Fibroblast of skin of back (primary cell): ENCODE measurements around the gene KNDC1.
"Not testable (repeated sequence)": the region's sequence is repeated elsewhere in the genome, so short reads cannot be mapped to it uniquely, and the experiment has no call there.

ENCODE experiments used
- DNase-seq: peaks from one replicate; pipeline ENCODE4 v3.0.0-alpha.2; 2013

KNDC1 gene

DNA sequence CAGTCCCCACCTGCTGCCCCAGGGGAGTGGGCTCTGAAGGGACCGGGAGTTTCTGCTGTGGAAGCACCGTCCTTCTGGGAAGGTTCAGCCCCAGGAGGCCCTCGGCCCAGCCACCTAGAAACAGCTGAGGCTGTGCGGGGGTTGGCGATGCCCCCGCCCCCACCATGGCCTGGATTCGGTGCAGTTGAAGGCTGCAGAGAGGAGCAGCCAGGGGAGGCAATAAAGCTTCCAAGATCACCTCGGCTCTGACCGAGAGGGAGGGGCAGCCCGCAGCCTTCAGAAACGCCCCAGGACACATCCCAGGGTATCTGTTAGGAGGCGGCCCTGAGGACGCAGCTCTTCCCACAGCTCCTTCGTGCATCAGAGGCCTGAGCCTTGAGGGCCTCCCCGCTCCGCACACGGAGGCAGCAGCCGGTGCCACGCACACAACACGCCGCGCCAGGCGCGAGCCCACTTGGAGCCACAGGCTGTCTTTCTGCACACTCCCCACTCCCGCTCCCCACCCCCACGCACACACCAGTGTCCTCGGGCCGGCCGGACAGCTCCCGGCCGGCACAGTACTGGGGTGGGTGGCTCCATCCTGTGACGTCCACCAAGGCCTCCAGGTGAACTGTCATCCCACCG is 1.6 kb downstream of the KNDC1 start:
- DNase-seq = no peak

DNA sequence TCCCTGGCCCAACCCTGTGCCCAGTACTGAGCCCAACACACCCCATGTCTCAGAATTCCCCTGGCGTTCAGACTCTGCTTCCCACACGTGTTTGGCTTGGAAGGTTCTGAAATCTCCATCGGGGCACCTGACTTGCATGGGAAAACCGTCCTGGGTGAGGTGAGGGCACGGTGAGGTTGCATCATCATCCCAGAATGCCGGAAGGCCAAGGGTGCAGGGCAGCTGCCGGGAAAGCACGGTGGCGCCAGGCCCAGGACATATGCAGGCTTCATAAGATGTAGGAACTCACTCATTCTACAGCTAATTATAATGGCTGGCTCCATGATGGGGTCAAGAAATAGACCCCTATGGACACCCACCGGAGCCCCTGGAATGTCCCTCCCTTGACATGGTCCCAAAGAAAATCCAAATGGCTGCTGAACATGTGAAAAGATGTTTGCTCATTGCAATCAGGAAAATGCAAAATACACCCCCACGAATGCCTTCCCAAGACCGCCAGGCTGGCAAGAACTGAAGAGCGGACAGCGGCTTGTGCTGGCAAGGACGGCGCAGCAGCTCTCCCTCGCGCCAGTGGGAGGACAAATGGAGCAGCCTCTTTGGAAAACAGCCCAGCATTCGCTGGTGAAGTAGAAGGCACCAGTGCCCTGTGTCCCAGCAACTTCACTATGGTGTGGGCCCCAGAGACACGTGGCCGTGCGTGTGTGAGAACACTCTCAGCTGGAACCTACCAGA is 2.3 kb downstream of the KNDC1 start:
- no peak for DNase-seq

DNA sequence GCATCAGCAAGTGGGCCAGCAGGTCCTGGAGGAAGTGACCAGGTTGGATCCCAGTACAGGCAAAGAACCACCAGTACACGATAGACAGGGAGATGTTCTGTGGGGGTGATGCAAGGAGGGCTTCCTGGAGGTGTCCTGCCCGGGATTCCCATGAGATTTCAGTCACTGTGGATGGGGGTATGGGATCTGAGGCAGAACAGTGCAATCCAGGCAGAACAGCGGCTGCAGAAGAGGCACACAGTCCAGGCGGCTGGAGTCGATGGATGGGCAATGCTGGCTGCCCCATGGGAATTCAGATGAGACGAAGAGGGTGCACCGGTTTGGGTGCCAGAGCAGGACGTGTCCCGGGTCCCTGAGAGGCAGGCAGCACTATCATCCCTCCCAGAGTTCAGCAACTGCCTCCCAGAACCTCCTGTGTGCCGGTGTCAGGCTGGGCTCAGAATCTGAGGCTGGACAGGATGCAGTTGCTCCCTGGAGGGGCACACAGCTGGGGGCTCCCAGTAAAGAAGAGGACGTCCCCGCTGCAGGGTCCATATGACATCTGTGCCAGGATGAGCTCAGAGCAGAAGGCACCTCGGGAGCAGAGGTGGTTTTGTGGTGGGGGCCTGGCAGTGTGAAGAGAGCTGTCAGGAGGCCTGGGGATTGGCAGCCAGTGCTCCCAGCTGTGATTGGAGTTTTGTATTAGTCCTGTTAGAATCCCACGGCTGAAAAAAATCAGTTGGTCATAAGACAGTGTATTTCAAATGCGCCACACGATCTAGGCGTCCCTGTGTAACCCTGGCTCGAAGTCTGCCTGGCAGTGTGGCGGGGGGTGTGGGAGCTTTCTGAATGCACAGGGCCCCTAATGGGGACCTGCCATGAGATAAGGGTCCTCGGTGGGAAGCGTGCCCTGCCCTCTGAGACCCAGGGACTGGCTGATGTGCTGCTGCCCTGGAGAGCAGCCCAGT is 3.2 kb downstream of the KNDC1 start:
- DNase-seq = no peak

DNA sequence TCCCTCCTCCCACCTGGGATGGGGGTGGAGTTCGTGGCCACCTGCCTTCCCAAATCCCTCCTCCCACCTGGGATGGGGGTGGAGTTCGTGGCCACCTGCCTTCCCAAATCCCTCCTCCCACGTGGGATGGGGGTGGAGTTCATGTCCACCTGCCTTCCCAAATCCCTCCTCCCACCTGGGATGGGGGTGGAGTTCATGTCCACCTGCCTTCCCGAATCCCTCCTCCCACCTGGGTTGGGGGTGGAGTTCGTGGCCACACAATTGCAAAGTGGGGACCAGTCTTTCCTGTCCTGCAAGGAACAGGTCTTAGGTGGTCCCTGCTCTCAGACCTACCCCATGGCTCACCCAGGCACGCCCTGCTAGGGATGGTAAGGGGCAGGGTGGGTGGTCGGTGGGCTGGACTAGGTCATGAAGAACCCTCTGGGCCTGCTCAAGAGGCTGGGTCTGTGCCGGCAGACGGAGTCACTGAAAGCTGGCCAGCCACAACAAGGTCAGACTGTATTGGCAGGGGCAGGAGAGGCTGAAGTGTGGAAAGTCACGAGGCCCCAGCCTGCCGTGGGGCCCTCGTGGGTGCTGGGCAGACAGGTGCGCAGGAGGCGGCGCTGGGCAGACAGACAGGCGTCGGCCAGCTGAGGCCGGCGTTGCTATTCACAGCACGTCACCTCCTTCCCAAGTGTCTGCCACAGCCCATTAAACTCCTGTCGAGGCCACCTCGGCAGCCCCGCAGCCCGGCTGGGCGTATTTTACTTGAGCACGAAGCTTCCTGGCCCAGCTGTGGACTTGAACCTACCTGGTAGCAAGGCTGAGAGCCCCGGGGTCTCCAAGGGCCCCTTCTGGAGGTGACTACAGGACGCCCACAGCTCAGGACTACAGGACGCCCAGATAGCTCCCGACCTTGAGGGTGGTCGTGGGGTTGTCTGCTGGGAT is 4.1 kb downstream of the KNDC1 start:
- DNase-seq = no peak

DNA sequence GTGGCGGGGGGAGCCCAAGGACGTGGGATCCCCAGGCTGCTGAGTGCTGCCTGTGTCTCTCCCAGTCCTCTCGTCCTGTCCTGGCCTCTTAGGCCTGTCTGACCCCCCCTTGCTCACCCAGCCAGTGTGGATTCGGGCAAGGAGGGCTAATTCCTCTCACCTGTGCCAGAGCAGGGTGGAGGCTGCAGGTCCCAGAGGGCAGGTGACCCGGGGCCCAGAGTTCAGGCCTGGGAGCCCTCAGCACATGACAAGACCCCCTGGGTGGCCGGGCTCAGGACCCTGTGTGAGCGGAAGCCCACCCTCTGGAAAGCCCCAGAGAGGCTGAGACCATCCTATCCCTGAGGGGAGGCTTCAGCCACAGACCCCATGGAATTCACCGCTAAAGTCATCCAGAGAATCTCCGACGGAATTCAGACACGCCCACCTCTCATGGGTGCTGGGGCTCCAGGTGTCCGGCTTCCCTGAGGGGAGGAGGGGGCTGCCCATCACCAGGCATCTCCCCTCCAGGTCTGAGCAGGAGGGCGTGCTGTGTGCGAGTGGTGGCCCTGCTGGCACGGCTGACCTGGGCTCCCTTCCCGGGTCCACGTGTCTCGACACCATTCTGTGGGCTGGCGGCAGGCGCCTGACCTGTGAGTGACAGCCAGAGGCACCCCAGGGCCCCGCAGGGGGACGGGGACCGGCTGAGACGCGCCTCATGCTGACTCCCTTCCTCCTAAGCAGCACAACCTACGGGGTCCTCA is 5.0 kb downstream of the KNDC1 start:
- DNase-seq = no peak

DNA sequence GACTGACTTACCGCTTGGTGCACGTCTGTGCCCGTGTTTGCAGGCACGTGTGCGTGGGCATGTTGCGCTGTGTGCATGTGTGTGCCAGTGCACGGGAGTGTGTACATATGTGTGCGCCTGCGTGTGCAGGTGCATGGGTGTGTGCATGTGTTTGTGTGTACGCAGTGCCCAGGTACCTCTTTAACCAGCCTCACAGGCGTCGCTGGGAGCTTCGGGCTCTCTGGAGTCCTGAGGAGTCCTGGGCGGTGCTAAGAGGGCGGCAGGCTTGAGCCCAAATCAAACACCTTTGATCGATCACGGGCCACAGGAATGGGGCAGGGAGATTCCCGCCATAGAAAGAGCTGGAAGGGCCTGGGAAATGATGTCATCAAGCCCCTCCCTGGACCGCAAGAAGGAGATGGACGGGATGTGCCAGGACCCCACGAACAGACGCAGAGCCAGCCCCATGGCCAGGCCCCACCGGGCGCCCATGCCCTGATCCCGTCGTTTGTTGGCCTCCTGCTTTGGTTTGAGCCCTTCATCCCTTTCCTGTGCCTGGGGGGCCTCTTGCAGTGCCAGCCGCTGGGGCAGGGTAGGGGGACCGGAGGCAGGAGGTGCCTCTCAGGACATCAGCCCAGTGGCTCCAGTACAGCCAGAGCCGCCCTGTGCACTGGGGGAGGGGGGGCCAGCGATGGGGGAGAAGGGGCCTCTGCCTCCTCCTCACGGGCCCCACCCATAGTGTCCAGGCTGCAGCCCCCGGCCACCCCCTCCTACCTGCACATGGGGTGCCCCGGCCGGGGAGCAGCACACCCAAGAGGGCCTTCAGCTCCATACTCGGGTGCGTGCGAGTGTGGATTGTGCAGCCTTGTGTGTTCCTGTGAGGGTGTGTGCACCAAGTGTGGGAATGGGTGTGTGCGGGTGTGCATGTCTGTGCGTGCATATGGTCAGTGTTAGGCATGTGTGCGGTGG is 5.8 kb downstream of the KNDC1 start:
- no peak for DNase-seq

DNA sequence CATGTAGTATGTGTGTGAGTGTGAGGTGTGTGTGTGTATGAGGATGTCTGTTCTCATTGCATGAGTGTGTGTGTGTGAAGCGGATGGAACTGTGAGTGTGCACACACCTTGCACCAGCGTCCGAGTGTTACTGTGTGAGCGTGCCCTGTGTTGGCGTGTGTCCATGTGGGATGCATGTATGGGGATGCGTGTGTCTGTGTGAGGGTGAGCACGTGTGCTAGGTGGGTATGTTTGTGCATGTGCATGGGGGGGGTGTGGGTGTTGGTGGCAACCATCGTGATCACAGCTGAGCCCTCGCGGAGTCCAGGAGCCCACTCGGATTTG is 6.4 kb downstream of the KNDC1 start:
- DNase-seq = no peak

DNA sequence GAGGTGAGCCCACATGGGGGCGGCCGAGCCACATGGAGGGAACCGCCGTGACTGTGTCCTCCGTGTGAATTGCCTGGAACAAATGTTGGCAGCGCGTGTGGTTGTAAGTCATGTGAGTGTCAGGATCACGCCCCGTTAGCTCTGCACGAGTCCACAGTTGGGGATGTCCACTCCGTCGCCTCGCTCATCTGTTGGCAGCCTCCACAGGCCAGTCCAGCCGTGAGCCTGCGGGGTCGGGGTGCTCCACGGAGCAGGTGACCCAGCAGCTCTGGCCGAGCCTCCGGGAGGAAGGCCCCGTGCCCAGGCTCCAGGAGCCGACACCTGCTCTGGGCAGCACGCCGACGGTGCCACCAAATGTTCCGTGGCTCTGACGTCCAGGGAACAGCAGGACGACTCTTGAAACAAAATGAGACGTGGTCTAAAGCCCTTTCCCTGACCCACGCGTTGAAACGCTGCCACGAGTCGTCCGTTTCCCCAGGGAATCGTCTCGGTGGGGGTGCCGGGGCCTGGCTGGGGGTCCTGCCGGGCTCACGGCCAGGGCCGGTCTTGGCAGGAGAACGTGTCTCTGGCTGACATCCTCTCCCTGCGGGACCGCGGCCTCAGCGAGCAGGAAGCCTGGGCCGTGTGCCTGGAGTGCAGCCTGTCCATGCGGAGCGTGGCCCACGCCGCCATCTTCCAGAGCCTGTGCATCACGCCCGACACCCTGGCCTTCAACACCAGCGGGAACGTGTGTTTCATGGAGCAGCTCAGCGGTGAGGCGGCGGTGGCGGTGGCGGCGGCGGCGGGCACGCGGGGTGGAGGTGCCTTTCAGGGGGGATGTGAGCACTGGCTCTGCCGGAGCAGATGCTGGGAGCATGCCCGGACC is 7.0 kb downstream of the KNDC1 start:
- no peak for DNase-seq

DNA sequence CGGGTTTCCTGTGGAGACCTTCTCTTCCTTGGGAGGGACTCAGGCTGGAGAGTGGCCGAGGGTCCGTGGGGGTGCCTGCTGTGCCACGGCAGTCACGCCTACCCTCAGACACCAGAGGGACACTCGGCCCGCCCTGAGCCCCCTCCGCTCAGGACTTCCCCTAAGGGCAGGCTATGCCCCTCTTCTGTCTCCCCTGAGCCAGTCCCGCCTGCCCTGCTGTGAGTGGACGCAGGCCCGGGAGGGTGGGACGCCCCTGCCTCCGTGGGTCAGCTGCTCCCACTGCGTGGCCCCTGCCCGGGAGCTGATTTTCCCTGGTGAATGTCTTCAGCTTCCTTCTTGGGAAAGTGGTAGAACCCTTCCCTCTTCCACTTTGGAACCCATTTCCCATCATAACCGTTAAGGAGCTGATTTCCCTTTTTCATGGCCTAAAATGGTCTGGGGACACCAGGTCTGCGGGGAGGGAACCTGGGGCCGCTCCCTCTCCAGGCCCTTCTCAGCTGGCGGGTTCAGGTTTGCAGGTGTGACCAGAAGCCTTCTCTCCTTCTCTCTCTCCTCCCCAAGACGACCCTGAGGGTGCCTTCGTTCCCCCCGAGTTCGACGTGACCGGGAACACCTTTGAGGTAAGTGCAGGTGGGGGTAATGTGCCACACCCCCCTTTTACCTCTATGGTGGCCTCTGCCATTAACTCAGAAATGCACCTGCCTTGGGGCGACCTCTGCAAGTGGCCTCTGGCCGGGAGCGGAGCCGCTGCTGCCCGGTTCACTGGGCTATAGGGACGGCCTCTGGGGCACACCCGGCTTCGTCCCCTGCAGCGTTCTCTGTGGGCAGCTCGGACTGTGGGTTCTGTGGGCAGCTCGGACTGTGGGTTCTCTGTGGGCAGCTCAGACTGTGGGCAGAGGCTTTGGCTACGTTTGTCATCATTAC is 7.9 kb downstream of the KNDC1 start:
- no peak for DNase-seq

DNA sequence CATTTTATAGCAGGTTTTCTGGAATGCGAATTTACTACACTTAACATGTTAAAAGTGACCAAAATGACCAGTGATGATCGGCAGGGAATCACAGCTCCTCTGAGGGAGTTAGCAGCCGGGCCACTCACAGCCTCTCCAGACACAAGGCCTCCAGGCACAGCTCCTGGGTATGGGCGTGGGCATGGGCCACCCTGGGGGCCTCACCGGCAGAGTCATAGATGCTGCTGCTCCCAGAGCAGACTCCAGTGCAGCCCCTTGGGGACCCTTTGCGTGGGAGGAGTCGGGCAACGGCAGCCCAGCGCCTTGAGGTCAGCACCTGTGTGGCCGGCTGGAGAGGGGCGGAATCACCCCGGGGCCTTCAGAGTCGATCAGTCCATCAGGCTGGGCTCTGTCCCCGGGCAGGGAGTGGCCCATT is 8.6 kb downstream of the KNDC1 start:
- DNase-seq = no peak

DNA sequence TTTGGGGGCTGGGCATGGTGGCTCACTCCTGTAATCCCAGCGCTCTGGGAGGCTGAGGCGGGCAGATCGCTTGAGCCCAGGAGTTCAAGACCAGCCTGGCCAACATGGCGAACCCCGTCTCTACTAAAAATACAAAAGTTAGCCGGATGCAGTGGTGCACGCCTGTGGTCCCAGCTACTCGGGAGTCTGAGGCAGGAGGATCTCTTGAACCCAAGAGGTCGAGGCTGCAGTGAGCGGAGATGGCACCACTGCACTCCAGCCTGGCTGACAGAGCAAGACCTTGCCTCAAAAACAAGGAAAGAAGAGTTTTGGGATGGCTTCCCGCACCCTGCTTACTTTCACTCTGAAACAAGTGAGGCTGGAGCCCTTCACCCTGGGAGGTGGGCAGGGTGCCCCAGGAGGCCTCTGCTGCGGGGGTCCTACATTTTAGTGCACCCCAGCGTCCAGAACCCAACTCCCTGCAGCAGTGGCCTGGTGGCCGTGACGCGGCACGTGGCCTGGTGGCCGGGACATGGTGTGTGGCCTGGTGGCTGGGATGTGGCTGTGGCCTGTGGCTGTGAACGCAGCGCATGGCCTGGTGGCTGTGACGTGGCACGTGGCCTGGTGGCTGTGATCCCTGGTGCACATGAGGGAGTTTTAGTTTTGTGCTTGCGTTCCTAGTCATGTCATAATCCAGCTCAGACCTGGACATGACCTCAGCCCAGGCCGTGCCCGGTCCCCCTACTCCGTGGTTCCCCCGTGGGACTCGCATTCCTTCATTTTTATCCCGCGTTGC is 9.3 kb downstream of the KNDC1 start:
- DNase-seq = no peak

DNA sequence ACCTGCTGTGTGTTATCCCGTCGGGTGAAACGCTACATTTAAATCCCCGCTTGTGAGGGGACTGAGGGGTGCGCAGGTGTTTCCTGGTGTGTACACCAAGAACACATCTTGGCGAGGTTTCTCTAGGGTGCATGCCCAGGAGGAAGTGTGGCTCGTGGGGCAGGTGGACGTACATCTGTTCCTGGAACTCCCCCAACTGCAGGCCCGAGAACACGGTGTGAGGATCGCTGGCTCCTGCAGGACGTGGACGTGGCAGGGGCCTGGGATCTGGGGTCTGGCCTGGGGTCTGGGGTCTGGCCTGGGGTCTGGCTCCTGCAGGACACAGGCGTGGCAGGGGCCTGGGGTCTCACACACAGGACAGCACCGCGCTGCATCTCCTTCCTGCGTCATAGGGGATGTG is 10.1 kb downstream of the KNDC1 start:
- no peak for DNase-seq

DNA sequence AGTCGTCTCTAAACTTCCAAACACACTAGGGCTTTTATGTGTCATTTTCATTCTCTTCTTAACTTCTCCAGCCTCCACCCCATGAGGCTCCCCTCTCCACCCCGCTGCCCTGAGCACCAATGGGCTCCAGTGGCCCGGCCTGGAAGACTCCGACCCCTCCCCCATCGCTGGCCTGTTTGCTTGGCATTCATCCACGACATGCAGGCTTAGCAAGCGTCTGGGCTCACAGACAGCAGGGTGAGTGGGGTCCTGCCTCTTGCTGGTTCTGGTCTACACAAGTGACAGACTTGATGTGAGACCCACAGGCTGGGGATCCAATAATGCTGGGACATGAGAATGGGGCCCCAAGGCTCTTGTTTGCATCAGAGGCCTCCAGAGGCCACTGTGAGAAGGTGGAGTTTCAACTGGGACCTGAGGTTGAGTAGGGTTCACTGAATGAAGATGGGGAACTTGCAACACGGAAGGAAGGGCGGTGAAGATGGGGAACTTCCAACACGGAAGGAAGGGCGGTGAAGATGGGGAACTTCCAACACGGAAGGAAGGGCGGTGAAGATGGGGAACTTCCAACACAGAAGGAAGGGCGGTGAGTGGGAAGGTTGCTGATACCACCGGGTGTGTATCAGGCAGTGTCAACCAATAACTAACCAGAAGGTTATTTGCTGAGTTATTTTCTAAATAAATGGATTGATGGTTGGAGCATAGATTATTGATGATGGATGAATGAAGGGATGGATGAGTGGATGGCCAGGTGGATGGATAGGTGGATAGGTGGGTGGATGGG is 14.0 kb downstream of the KNDC1 start:
- DNase-seq = no peak

DNA sequence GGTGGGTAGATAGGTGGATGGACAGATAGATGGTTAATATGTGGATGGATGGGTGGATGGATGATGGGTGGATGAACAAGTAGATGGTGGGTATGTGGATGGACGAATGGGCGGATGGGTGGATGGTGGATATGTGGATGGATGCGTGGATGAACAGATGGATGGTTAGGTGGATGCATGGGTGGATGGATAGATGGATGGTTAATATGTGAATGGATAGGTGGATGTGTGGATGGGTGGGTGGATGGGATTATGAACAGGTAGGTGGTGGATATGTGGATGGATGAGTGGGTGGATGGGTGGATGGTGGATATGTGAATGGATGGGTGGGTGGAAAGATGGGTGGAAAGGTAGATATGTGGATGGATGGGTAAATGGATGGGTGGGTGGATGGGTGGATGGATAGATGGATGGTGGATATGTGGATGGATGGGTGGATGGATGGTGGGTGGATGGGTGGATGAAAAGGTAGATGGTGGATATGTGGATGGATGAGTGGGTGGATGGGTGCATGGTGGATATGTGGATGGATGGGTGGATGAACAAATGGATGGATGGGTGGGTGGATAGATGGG is 14.8 kb downstream of the KNDC1 start:
- no peak for DNase-seq

DNA sequence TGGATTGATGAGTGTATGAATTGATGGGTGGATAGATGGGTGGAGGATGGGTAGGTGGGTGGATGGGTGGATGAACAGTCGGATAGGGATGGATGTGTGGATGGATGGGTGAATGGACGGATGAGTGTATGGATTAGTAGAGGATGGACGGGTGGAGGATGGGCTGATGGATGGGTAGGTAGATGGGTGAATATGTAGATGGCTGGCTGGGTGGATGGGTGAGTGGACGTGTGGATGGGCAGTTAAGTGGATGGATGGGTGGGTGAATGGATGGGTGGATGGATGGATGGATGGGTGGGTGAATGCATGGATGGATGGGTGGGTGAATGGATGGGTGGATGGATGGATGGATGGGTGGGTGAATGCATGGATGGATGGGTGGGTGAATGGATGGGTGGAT is 15.6 kb downstream of the KNDC1 start:
- DNase-seq = not testable (repeated sequence)

DNA sequence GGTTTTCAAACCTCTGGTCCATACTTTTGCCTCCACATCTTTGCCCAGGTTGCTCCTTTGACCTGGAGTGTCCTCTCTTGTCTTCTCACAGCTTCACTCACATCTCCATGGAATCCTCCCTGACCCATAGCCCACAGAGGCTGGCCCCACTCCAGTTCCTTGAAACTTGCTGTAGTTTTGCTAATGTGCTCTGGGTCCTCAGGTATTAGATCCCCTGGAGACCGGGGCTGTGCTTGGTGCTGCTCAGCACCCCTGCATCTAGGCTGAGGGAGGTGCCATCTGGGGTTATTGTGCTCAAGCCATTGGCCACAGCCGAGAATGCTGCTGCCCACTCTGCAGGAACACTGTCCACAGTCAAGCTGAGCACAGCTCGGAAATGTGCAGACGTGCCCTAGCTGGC is 16.5 kb downstream of the KNDC1 start:
- DNase-seq = no peak
